B cell (primary cell): ENCODE measurements around the gene TCF12. TPM values are rescaled to one million over a fixed set of nuclear protein-coding genes. Genes with fewer than 3 reads are reported as not detected.

ENCODE experiments used
- ATAC-seq: fragments of 200-7000 bp; cut with Tn5 transposase; one replicate; pipeline ENCODE4 v1.10.0; 2021; ENCODE audit warnings: low read depth, mild to moderate bottlenecking, moderate number of reproducible peaks, moderate library complexity
- CTCF ChIA-PET: fragments of 350-600 bp; sonication (Branson Sonifier 250); formaldehyde crosslinking; loops from one replicate; lab custom pipeline; 2021; ENCODE audit warnings: antibody characterized with exemption, inconsistent platforms; lab: Charles Lee
- POLR2A ChIA-PET: fragments of 350-600 bp; sonication (Branson Sonifier 250); formaldehyde crosslinking; loops from one replicate; lab custom pipeline; 2021; ENCODE audit warnings: antibody characterized with exemption; lab: Charles Lee
- DNase-seq: peaks from one replicate; pipeline ENCODE4 v3.0.0; 2013
- H2AFZ ChIP-seq: 2 replicates; pipeline ENCODE4 v1.6.1; 2012; ENCODE audit warnings: mild to moderate bottlenecking, low read depth, low read length; ENCODE audit not compliant: insufficient read depth, poor library complexity, severe bottlenecking
- H3K27ac ChIP-seq, 2 donors: 1 replicate in 1 of 2; 2 replicates in 1 of 2; pipeline ENCODE4 v1.5.1; 2012 to 2013; ENCODE audit warnings: low read length in 2 of 2, mild to moderate bottlenecking in 2 of 2, moderate library complexity in 1 of 2
- H3K27me3 ChIP-seq, 4 experiments: fragments of 200-600 bp in 1 of 4; sonication (generic) in 1 of 4; replicated peaks in 1 of 4; 1 replicate in 2 of 4; 2 replicates in 2 of 4; pipeline versions ENCODE4 v1.6.1 to v1.7.0; 2013 to 2016; ENCODE audit warnings: low read length in 3 of 4, mild to moderate bottlenecking in 2 of 4, mixed read lengths in 1 of 4, moderate library complexity in 1 of 4; ENCODE audit not compliant: insufficient read depth in 4 of 4, control insufficient read depth in 3 of 4; ENCODE audit errors: control extremely low read depth in 1 of 4
- H3K36me3 ChIP-seq, 2 experiments: replicated peaks in 1 of 2; 1 replicate in 1 of 2; 2 replicates in 1 of 2; pipeline versions ENCODE4 v1.6.1 to v1.7.1; 2013; ENCODE audit warnings: low read length in 1 of 2; ENCODE audit not compliant: insufficient read depth in 2 of 2, control insufficient read depth in 1 of 2; ENCODE audit errors: control extremely low read depth in 1 of 2, extremely low read depth in 1 of 2
- H3K4me1 ChIP-seq, 2 donors: fragments of 200-600 bp in 1 of 2; sonication (generic) in 1 of 2; 1 replicate in 1 of 2; 2 replicates in 1 of 2; pipeline versions ENCODE4 v1.5.1 to v1.6.1; 2013 to 2017; ENCODE audit warnings: low read length in 2 of 2; ENCODE audit not compliant: control insufficient read depth in 2 of 2, insufficient read depth in 2 of 2
- H3K4me2 ChIP-seq: replicated peaks from 2 replicates; pipeline ENCODE3; 2012; ENCODE audit warnings: mild to moderate bottlenecking, low read depth, low read length; ENCODE audit not compliant: poor library complexity, severe bottlenecking
- H3K4me3 ChIP-seq, 5 experiments: fragments of 200-600 bp in 1 of 5; sonication (generic) in 1 of 5; 1 replicate in 3 of 5; 2 replicates in 2 of 5; pipeline versions ENCODE4 v1.5.1 to v1.7.0; 2011 to 2016; ENCODE audit warnings: low read length in 4 of 5, mild to moderate bottlenecking in 4 of 5, low read depth in 2 of 5, control low read depth in 1 of 5, moderate library complexity in 1 of 5; ENCODE audit not compliant: insufficient read depth in 1 of 5; ENCODE audit errors: control extremely low read depth in 1 of 5, extremely low read depth in 1 of 5
- H3K79me2 ChIP-seq: fragments of 200-600 bp; sonication (generic); one replicate; pipeline ENCODE4 v1.6.0; 2016; ENCODE audit warnings: low read length; ENCODE audit not compliant: control insufficient read depth, insufficient read depth
- H3K9ac ChIP-seq: fragments of 200-600 bp; sonication (generic); 2 replicates; pipeline ENCODE4 v1.6.1; 2017; ENCODE audit warnings: mild to moderate bottlenecking, low read length, moderate library complexity
- H3K9me3 ChIP-seq, 3 donors: one replicate each; pipeline versions ENCODE4 v1.6.1 to v1.7.1; 2013; ENCODE audit warnings: low read length in 2 of 3; ENCODE audit not compliant: control insufficient read depth in 2 of 3, insufficient read depth in 1 of 3; ENCODE audit errors: control extremely low read depth in 1 of 3
- H4K20me1 ChIP-seq: 2 replicates; pipeline ENCODE4 v1.6.0; 2012; ENCODE audit warnings: mild to moderate bottlenecking, low read length; ENCODE audit not compliant: insufficient read depth, control insufficient read depth, poor library complexity, severe bottlenecking
- H3K27ac Mint-ChIP-seq: one replicate; pipeline ENCODE4 v1.8.0; 2021; ENCODE audit warnings: mixed read lengths
- H3K27me3 Mint-ChIP-seq: one replicate; pipeline ENCODE4 v1.8.0; 2021; ENCODE audit warnings: mixed read lengths
- H3K4me1 Mint-ChIP-seq: one replicate; pipeline ENCODE4 v1.8.0; 2021; ENCODE audit warnings: mixed read lengths
- H3K4me3 Mint-ChIP-seq: one replicate; pipeline ENCODE4 v1.8.0; 2021; ENCODE audit warnings: mixed read lengths
- H3K9me3 Mint-ChIP-seq: one replicate; pipeline ENCODE4 v1.8.0; 2022; ENCODE audit warnings: mixed read lengths; ENCODE audit not compliant: insufficient read depth
- CTCF ChIP-seq: fragments of 200-600 bp; IDR thresholded peaks from one replicate; pipeline ENCODE4 v1.8.0; 2022; ENCODE audit warnings: antibody characterized with exemption, mild to moderate bottlenecking
- EZH2 ChIP-seq: IDR thresholded peaks from 2 replicates; pipeline ENCODE4 v1.6.1; 2012; ENCODE audit warnings: borderline replicate concordance, low read depth, mild to moderate bottlenecking, moderate library complexity, low read length; ENCODE audit not compliant: insufficient read depth, poor library complexity, severe bottlenecking
- WGBS: methylation state at CpG from one replicate; pipeline ENCODE4 v1.1.5; 2013; ENCODE audit warnings: missing lambda C conversion rate; ENCODE audit not compliant: insufficient coverage; 5-methylcytosine and 5-hydroxymethylcytosine counted together
- intact Hi-C: fragments of 100-400 bp; cut with micrococcal nuclease; formaldehyde crosslinking; loops from one replicate; pipeline ENCODE4 v1.10.0; 2022
- polyA plus RNA-seq: library from polyadenylated mRNA; depleted of rRNA; stranded (reverse); fragments of >200 nt; gene quantifications from 2 replicates; pipeline ENCODE4 v1.2.3, GENCODE V29; 2012
- total RNA-seq, 2 donors: library from RNA; stranded (reverse); fragments of 120-200 nt in 1 of 2; gene quantifications; 1 replicate in 1 of 2; 2 replicates in 1 of 2; pipeline versions ENCODE4 v1.2.3 to v1.2.4, GENCODE V29; 2013 to 2022

TCF12 gene
- total and polyA plus RNA-seq, 2 donors (not counting 1 experiment from before 2014, with no cell fraction given) = 27.1 to 131 TPM

GRCh38 chr15:56933410-56933809, 15.0 kb downstream of the TCF12 start:
- intact Hi-C loops = no loop called here
- Histone ChIP-seq H2AFZ (no peak overlapping the region), H3K36me3 (peaks cover 0 to 9% of the 10 kb centered on the region in 2 experiments), H3K4me1 (peaks cover 5 to 11% of the 10 kb centered on the region in 2 donors), H3K4me2 (no peak overlapping the region), H3K9me3 (peaks cover 0 to 3% (median 0%) of the 10 kb centered on the region in 3 donors), H3K79me2 (peaks cover 80% of the 10 kb centered on the region), H3K27me3 (no peaks in the 10 kb centered on the region), H3K9ac (no peak overlapping the region), H3K27ac (no peak overlapping the region), H3K4me3 (no peak overlapping the region), H4K20me1 (peaks cover 10% of the 10 kb centered on the region)
- Mint-ChIP-seq H3K27ac (no peak overlapping the region), H3K4me3 (no peak overlapping the region), H3K27me3 (no peaks in the 10 kb centered on the region), H3K9me3 (peaks cover 9% of the 10 kb centered on the region), H3K4me1 (peaks cover 57% of the 10 kb centered on the region)
- no peak for ATAC-seq
- POLR2A ChIA-PET = no interaction called here
- CTCF ChIA-PET = no interaction called here
- TF ChIP-seq EZH2 (no peak), CTCF (no peak)
- DNase-seq = no peak
- WGBS = 86% methylated on average over 1 of the region's 1 CpG

GRCh38 chr15:56933811-56934210, 15.4 kb downstream of the TCF12 start:
- intact Hi-C loops = no loop called here
- no peak overlapping the region for H3K27ac Mint-ChIP-seq
- no peak overlapping the region for H3K4me3 ChIP-seq
- H3K9me3 ChIP-seq = peaks cover 0 to 3% (median 0%) of the 10 kb centered on the region in 3 donors
- H3K27me3 ChIP-seq = no peaks in the 10 kb centered on the region
- no peak overlapping the region for H3K4me3 Mint-ChIP-seq
- no peaks in the 10 kb centered on the region for H3K27me3 Mint-ChIP-seq
- peaks cover 9% of the 10 kb centered on the region for H3K9me3 Mint-ChIP-seq
- no peak overlapping the region for H3K9ac ChIP-seq
- peaks cover 5 to 11% of the 10 kb centered on the region in 2 donors for H3K4me1 ChIP-seq
- H3K27ac ChIP-seq = no peak overlapping the region
- no peak overlapping the region for H3K4me2 ChIP-seq
- H3K4me1 Mint-ChIP-seq = peaks cover 60% of the 10 kb centered on the region
- H3K36me3 ChIP-seq = peaks cover 0 to 9% of the 10 kb centered on the region in 2 experiments
- no peak for DNase-seq
- H2AFZ ChIP-seq = no peak overlapping the region
- no peak for TF ChIP-seq CTCF
- no peak for TF ChIP-seq EZH2
- ChIA-PET POLR2A (no interaction called here), CTCF (no interaction called here)
- ATAC-seq = no peak
- peaks cover 10% of the 10 kb centered on the region for H4K20me1 ChIP-seq
- H3K79me2 ChIP-seq = peaks cover 80% of the 10 kb centered on the region
